DMS79 treated with DMSO at 0.1 percent for 48 hours (cell line): ENCODE results near the gene SENP1.

Experiments used
- DNase-seq: peaks from one replicate; lab custom pipeline; 2025; lab: John Stamatoyannopoulos, UW

SENP1 gene

DNA sequence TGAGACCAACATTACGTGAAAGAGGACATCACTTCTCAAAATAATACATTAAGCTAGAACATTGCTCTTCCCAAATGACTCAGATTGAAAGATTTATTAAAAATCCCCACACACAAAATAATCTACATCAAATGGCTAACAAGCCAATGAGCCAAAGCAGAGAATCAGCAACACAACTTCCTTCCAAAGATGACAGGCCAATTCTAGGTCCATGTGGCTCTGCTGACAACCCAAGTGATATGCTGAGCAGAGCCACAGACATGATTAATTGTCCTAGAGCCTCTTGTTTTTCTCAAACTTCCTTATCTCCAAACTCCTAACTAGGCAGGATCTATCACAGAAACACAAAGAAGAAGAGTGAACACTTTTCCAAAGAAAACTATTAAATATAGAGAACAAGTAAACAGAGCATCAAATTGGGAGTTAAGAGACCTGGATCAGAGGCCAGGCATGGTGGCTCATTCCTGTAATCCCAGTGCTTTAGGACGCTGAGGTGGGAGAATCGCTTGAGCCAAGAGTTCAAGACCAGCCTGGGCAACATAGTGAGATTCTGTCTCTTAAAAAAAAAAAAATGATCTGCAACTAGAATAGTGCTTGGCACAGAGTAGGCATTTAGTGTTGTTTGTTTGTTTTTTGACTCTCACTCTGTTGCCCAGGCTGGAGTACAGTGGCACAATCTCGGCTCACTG lies 38.5 kb downstream of the SENP1 start:
- no peak for DNase-seq

DNA sequence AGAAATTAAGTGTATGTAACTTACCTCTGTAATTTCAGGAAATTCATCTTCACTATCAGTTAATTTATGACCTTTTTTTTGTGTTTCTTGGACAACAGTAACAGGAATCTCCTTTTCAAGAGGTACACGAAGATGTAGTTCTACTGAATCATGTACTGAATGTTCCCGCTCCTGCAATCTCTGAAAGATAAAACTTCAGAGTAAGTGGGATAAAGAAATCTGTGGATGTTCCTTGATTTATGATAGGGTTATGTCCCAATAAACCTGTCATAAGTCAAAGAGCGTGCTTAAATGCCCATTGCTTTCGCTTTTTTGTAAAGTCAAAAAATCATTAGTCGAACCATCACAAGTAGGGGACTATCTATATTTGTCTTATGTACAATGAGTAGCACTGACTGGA lies 40.8 kb downstream of the SENP1 start:
- no peak for DNase-seq

- DNase-seq, result no peak
Observed at GRCh38 chr12:48063530-48063929, 42.3 kb downstream of the SENP1 start.

DNA sequence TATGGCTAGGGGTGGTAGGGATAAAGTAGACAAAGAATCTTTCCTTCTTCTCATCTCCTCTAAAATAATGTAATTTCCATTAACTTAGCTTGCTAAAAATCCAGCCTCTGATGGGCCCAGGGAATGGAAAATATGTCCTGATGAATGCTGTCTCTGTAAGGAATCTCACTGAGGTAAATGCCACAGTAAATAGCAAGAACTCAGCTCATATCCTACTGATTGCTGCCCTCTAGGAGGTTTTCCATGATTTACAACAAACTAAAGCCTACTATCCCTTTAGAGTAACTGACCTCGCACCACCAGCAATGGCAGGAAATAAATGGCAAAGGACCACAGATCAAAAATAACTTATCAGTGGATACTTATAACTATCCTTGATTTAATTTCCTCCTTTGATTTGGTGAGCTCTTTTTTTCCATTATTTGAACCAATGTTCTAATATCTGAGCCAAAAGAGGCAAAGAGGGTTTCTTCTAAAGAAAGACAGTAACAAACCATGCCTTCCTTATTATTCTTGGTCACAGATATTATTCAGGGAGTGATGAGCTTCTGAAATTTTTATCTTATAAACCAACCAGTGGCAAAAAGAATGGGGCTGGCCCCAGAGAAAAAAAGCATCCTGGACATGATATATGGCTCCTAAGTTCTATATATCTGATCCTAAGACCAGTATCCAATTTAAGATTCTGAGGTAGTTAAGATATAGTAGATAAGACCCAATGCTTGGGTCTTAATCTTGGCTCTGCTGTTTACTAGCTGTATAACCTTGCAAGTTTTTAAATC lies 43.8 kb downstream of the SENP1 start:
- no peak for DNase-seq

- DNase-seq, result no peak
Observed at GRCh38 chr12:48060474-48060873, 45.4 kb downstream of the SENP1 start.

DNA sequence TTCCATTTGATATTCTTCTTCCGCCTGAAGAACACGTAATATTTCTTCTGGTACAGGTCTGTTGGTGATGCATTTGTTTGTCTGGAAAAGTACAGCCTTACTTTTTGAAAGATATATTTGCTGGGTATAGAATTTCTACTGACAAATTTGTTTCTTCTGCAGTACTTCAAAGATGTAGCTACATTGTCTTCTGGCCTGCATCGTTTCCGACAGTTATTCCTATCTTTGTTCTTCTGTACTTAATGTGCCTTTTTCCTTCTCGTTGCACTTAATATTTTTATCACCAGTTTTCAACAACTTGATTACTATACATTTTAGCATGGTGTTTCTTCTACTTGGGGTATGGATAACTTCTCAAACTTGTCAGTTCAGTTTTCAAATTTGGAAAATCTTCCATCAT lies 47.1 kb downstream of the SENP1 start:
- DNase-seq, result no peak

GRCh38 chr12:48054955-48055821 lies 50.7 kb downstream of the SENP1 start:
- DNase-seq, result no peak

DNA sequence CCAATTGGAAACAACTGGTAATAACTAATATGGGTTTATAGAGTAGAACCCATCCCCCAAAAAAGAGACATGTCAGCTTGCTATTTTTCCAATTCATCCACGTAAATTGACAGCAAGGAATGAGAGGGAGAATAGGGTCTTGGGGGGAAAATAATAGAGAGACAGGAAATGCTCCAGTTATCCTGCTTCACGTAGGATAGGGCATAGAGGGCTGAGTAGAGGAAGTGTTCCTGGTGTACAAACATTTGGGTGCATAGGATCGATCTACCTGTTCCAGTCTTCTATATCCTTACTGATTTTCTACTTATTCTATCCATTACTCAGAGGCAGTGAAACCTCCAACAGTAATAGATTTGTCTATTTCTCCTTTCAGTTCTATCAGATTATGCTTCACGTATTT lies 52.0 kb downstream of the SENP1 start:
- DNase-seq, result no peak

DNA sequence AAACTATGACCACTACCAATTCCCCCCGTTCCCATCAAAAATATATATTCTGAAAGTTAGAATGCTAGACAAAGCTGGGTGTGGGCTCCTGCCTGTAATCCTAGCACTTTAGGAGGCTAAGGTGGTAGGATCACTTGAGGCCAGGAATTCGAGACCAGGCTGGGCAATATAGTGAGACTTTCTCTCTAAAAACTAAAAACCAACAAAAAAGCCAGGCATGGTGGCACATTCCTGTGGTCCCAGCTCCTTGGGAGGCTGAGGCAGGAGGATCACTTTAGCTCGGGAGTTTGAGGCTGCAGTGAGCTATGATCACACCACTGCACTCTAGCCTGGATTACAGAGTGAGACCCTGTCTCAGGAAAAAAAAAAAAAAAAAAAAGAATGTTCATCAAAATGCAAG lies 52.8 kb downstream of the SENP1 start:
- no peak for DNase-seq

DNA sequence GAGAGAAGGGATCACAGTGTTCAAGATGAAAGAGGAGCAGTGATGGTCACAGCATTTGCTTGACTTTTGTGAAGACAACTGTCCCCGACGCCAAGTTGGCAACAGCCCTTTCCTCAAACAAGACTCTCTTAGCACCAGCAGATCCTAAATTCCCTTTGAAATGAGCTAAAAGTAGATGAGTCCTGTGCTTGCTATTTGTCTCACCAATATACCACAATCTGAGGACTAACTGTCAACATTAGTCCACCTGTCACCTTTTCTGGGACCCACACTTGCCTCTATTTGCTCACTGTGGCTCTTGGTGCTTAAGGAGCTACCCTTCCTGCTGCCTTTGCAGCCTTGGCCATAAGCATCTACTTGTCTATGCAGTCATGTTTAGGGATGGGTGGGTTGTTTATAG lies 54.2 kb downstream of the SENP1 start:
- no peak for DNase-seq

GRCh38 chr12:48050174-48050573 lies 55.7 kb downstream of the SENP1 start:
- no peak for DNase-seq

GRCh38 chr12:48045965-48046518 lies 59.8 kb downstream of the SENP1 start:
- no peak for DNase-seq

DNA sequence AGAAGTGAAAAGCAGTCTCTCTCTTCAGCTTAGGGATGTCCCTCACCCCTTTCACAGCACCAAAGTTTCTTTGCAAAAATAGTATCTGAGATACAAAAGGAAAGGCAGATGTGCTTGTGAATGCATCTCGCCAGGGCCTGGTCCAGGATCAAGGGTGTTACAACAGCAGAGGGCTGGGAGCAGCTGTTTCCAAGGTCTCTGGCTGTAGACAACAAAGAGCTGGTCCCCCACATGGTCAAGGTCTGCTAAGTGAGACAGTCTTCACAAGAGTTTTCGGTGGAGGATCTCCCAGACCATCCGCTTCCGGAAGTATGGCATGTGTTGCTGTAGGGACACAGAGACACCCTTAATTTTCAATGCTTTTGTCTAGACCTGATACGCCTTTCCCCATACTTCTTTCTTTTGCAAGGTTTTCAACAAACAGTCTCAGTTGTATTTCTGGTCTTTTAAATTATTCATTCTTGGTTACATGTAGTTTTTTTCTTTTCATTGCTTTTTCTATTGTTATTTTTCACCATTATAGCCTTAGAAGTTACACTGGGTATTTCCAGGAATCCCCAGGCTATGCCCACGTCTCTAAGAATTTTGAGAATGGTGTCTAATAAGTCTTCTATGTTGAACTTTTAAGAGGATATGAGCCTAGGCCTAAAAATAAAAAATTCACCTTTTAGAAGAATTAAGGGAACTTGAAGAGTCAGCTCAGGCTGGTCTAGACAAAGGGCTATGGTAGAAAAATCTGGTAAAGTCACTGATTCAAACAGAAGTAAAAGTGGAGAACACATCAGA lies 60.6 kb downstream of the SENP1 start:
- DNase-seq, result no peak

DNA sequence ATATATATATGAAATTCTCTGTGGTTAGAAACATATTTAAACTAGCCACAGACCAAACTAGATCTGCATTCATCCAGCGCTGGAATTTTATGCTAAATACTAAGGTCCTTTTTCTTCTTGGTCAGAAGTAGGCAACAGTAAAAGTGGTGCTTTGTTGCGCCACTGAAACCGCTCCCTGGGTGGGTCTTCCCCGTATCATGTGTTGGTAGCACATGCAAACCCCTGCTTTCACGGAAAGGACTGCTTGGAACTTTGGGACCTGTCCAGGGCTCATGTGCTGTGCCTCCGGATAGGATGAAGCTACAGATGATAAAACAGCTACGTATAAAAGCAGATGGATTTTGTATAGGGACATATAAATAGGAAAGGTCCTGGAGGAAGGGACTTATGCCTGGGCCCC lies 61.5 kb downstream of the SENP1 start:
- DNase-seq, result no peak

- no peak for DNase-seq
Observed at GRCh38 chr12:48043771-48044170, 62.1 kb downstream of the SENP1 start.

GRCh38 chr12:48041591-48042423 lies 64.1 kb downstream of the SENP1 start:
- no peak for DNase-seq

- no peak for DNase-seq
Observed at GRCh38 chr12:48040354-48040753, 65.5 kb downstream of the SENP1 start.

DNA sequence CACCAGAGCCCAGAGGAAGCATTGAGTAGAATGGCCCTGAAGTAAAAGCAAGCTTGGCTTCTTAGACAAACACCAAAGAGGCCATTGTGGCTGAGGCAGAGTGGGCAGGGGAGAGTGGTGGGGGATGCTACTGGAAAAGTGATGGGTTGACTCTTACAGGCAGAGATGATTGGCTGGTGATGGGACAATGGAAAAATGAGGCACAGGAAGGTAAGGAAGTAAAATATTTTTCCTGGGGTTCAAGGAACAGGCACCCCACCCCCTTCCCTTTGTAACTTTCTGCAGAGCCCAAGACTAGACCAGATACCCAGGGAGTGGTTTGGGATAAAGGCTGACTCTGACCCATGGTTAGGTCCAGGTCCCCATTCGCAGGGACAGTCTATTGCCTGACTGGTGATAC lies 66.7 kb downstream of the SENP1 start:
- DNase-seq, result no peak

DNA sequence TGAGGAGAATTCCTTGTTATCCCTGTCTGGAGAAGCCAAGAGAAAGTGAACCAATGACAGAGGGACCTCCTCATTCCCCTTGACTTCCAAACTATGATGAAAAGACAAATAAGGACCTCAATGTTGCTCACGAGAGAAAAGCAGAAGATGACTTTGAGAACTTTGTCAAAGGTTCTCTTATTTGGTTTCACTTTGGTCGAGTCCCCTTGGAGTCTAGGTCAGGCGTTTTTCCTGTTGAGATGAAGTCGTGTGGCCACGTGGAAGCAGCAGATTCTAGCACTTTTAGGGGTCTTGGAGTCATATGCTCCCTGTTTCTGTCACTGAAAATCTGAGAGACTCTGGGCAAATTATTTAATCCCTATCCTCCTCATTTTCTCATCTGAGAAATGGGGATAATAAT lies 67.8 kb downstream of the SENP1 start:
- no peak for DNase-seq

DNA sequence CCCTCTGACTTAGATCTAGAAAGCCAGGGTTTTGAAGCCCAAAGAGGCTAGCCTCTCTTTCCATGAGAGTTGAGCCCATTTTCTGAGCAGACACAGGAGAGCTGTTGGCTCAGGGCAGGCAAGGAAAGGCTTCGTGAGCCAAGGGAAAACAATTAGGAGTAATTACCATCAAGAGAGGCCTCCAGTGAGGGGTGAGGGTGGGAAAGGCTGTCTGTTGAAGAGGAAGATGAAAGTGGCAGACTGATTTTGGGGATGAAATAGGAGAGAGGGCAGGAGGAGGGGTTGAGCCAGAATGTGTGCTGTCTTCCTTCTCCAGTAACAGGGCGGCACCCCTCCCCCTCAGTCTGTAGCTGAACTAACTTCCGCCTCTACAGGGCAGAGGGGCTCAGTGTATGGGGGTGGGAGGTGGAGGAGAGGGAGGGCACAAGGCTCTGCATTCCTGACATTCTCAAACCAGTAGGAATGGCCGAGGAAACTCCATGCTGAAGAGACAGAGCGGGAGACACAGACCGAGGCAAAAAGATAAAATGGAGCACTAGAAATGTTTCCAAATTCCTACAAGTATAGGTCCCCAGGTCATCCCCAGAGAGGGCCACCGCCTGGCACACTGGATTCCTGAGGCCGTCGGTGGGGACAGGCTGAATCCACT lies 68.5 kb downstream of the SENP1 start:
- DNase-seq, result no peak
